HEK293 (cell line): ENCODE data around the gene LYZL4.

Experiments used
- CTCF ChIA-PET: fragments of 350-600 bp; formaldehyde crosslinking; extraction: SDS; loops from one replicate; lab custom pipeline; 2021; ENCODE audit warnings: antibody characterized with exemption; lab: Yijun Ruan, JAX
- POLR2A ChIA-PET: fragments of 300-600 bp; formaldehyde crosslinking; extraction: SDS; loops from one replicate; lab custom pipeline; 2020; ENCODE audit warnings: antibody characterized with exemption, inconsistent platforms; lab: Yijun Ruan, JAX
- H3K27ac ChIP-seq: fragments of 200-500 bp; sonication (Bioruptor generic); 2 replicates; pipeline ENCODE4 v1.5.1; 2014; ENCODE audit warnings: low read depth, low read length, control low read depth, inconsistent platforms; ENCODE audit errors: extremely low read depth
- H3K36me3 ChIP-seq, 2 experiments: fragments of 200-500 bp in 1 of 2; sonication (Bioruptor generic) in 1 of 2; 1 replicate in 1 of 2; 2 replicates in 1 of 2; pipeline ENCODE4 v1.5.1; 2014 to 2017; ENCODE audit warnings: inconsistent platforms in 2 of 2, low read length in 2 of 2; ENCODE audit not compliant: control insufficient read depth in 2 of 2, insufficient read depth in 1 of 2
- H3K4me1 ChIP-seq: fragments of 200-500 bp; sonication (Bioruptor generic); 2 replicates; pipeline ENCODE4 v1.5.1; 2014; ENCODE audit warnings: mild to moderate bottlenecking, low read length, inconsistent platforms; ENCODE audit not compliant: control insufficient read depth, insufficient read depth
- H3K4me3 ChIP-seq: 2 replicates; pipeline ENCODE4 v1.5.1; 2011; ENCODE audit warnings: low read depth, mild to moderate bottlenecking, control low read depth, low read length, moderate library complexity
- H3K9me3 ChIP-seq: fragments of 200-500 bp; sonication (Bioruptor generic); 2 replicates; pipeline ENCODE4 v1.5.1; 2014; ENCODE audit warnings: low read depth, low read length, inconsistent platforms; ENCODE audit not compliant: control insufficient read depth, insufficient read depth
- EGR2 ChIP-seq: fragments of 450-650 bp; formaldehyde crosslinking; IDR thresholded peaks from 2 replicates; pipeline ENCODE4 v1.5.1; 2016; ENCODE audit warnings: low read depth, missing biosample characterization, missing genetic modification characterization
- SCRT2 ChIP-seq: fragments of 450-650 bp; formaldehyde crosslinking; IDR thresholded peaks from 2 replicates; pipeline ENCODE4 v1.5.1; 2016; ENCODE audit warnings: missing biosample characterization, missing genetic modification characterization
- TF ChIP-seq, protein P1 (sequence below): fragments of 450-650 bp; formaldehyde crosslinking; conservative IDR thresholded peaks from 2 replicates; pipeline ENCODE4 v1.5.1; 2016; ENCODE audit warnings: low read depth, missing biosample characterization, missing genetic modification characterization
- TF ChIP-seq, protein P2 (sequence below): fragments of 450-650 bp; formaldehyde crosslinking; IDR thresholded peaks from 2 replicates; pipeline ENCODE4; 2016; ENCODE audit warnings: missing biosample characterization, missing genetic modification characterization
- TF ChIP-seq, protein P3 (sequence below): fragments of 450-650 bp; formaldehyde crosslinking; IDR thresholded peaks from 2 replicates; pipeline ENCODE4 v1.5.1; 2016; ENCODE audit warnings: missing biosample characterization, missing genetic modification characterization, borderline replicate concordance
- TF ChIP-seq, protein P4 (sequence below): IDR thresholded peaks from 2 replicates; pipeline ENCODE4 v1.6.1; 2011; ENCODE audit warnings: mild to moderate bottlenecking, low read depth, low read length, borderline replicate concordance
- TF ChIP-seq, protein P5 (sequence below): fragments of 450-650 bp; formaldehyde crosslinking; IDR thresholded peaks from 2 replicates; pipeline ENCODE4 v1.5.1; 2017; ENCODE audit warnings: missing biosample characterization, missing genetic modification characterization
- TF ChIP-seq, protein P6 (sequence below): fragments of 450-650 bp; formaldehyde crosslinking; IDR thresholded peaks from 2 replicates; pipeline ENCODE4 v1.5.1; 2016; ENCODE audit warnings: missing biosample characterization, missing genetic modification characterization

LYZL4 gene

DNA sequence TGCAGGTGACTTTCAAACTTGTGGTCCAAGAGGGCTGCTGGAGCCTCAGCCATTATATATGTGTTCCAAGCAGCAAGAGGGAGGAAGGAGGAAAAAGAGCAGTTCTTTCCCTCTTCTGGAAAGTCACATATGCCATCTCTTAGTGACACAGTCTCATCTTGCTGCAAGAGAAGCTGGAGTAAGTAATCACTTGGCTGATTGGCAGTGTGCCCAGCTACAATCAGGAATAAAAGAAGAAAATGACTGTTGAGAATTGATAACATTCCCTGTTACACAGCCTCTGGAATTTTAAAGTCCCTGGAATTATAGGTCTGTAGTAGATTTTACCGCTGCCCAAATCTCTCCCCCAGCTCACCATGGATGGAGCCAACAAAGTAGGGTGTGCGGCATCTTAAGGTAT lies 31.4 kb upstream of the LYZL4 start:
- POLR2A ChIA-PET: no interaction called here
- TF ChIP-seq, protein P1, sequence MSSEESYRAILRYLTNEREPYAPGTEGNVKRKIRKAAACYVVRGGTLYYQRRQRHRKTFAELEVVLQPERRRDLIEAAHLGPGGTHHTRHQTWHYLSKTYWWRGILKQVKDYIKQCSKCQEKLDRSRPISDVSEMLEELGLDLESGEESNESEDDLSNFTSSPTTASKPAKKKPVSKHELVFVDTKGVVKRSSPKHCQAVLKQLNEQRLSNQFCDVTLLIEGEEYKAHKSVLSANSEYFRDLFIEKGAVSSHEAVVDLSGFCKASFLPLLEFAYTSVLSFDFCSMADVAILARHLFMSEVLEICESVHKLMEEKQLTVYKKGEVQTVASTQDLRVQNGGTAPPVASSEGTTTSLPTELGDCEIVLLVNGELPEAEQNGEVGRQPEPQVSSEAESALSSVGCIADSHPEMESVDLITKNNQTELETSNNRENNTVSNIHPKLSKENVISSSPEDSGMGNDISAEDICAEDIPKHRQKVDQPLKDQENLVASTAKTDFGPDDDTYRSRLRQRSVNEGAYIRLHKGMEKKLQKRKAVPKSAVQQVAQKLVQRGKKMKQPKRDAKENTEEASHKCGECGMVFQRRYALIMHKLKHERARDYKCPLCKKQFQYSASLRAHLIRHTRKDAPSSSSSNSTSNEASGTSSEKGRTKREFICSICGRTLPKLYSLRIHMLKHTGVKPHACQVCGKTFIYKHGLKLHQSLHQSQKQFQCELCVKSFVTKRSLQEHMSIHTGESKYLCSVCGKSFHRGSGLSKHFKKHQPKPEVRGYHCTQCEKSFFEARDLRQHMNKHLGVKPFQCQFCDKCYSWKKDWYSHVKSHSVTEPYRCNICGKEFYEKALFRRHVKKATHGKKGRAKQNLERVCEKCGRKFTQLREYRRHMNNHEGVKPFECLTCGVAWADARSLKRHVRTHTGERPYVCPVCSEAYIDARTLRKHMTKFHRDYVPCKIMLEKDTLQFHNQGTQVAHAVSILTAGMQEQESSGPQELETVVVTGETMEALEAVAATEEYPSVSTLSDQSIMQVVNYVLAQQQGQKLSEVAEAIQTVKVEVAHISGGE: no peak
- TF ChIP-seq, protein P2, sequence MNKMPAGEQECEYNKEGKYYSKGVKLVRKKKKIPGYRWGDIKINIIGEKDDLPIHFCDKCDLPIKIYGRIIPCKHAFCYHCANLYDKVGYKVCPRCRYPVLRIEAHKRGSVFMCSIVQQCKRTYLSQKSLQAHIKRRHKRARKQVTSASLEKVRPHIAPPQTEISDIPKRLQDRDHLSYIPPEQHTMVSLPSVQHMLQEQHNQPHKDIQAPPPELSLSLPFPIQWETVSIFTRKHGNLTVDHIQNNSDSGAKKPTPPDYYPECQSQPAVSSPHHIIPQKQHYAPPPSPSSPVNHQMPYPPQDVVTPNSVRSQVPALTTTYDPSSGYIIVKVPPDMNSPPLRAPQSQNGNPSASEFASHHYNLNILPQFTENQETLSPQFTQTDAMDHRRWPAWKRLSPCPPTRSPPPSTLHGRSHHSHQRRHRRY: no peak
- TF ChIP-seq, protein P3, sequence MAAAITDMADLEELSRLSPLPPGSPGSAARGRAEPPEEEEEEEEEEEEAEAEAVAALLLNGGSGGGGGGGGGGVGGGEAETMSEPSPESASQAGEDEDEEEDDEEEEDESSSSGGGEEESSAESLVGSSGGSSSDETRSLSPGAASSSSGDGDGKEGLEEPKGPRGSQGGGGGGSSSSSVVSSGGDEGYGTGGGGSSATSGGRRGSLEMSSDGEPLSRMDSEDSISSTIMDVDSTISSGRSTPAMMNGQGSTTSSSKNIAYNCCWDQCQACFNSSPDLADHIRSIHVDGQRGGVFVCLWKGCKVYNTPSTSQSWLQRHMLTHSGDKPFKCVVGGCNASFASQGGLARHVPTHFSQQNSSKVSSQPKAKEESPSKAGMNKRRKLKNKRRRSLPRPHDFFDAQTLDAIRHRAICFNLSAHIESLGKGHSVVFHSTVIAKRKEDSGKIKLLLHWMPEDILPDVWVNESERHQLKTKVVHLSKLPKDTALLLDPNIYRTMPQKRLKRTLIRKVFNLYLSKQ (tag by site-specific recombination): no peak
- TF ChIP-seq, protein P4, sequence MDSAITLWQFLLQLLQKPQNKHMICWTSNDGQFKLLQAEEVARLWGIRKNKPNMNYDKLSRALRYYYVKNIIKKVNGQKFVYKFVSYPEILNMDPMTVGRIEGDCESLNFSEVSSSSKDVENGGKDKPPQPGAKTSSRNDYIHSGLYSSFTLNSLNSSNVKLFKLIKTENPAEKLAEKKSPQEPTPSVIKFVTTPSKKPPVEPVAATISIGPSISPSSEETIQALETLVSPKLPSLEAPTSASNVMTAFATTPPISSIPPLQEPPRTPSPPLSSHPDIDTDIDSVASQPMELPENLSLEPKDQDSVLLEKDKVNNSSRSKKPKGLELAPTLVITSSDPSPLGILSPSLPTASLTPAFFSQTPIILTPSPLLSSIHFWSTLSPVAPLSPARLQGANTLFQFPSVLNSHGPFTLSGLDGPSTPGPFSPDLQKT: no peak
- CTCF ChIA-PET: interaction anchor here (0.5 to 7.3 kb wide), 3 partner anchors 56 to 211 kb away, joined by 3 to 104 read pairs (median 3); no protein-coding TSS in a partner anchor
- H3K36me3 ChIP-seq: no peaks in the 10 kb centered on the region
- no peaks in the 10 kb centered on the region for H3K9me3 ChIP-seq
- no peak overlapping the region for H3K27ac ChIP-seq
- no peak overlapping the region for H3K4me3 ChIP-seq
- no peaks in the 10 kb centered on the region for H3K4me1 ChIP-seq

DNA sequence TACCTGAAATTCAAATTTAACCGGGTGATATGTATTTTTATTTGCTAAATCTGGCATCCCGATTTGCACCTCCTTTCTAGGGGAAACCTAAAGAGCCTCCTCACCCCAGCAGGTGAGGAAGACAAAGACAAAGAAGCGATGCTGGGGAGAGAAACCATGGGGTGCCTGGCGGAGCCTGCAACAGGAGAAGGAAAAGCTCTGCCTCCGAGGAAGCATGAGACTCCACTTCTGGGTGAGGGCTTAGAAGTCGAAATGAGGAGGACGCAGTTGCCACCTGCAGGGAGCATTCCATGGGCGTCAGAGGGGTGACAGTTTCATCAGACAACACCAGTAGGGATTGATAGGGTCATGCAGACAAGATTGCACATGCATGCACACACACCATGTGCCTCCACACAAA lies 30.5 kb upstream of the LYZL4 start:
- ChIA-PET POLR2A (no interaction called here), CTCF (interaction anchor here (7.3 kb wide), 1 partner anchor 192 kb away, joined by 104 read pairs; no protein-coding TSS in a partner anchor)
- H3K36me3 ChIP-seq: no peaks in the 10 kb centered on the region
- H3K27ac ChIP-seq: no peak overlapping the region
- no peak overlapping the region for H3K4me3 ChIP-seq
- TF ChIP-seq, protein P5, sequence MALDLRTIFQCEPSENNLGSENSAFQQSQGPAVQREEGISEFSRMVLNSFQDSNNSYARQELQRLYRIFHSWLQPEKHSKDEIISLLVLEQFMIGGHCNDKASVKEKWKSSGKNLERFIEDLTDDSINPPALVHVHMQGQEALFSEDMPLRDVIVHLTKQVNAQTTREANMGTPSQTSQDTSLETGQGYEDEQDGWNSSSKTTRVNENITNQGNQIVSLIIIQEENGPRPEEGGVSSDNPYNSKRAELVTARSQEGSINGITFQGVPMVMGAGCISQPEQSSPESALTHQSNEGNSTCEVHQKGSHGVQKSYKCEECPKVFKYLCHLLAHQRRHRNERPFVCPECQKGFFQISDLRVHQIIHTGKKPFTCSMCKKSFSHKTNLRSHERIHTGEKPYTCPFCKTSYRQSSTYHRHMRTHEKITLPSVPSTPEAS (tag by site-specific recombination): no peak
- TF ChIP-seq, protein P6, sequence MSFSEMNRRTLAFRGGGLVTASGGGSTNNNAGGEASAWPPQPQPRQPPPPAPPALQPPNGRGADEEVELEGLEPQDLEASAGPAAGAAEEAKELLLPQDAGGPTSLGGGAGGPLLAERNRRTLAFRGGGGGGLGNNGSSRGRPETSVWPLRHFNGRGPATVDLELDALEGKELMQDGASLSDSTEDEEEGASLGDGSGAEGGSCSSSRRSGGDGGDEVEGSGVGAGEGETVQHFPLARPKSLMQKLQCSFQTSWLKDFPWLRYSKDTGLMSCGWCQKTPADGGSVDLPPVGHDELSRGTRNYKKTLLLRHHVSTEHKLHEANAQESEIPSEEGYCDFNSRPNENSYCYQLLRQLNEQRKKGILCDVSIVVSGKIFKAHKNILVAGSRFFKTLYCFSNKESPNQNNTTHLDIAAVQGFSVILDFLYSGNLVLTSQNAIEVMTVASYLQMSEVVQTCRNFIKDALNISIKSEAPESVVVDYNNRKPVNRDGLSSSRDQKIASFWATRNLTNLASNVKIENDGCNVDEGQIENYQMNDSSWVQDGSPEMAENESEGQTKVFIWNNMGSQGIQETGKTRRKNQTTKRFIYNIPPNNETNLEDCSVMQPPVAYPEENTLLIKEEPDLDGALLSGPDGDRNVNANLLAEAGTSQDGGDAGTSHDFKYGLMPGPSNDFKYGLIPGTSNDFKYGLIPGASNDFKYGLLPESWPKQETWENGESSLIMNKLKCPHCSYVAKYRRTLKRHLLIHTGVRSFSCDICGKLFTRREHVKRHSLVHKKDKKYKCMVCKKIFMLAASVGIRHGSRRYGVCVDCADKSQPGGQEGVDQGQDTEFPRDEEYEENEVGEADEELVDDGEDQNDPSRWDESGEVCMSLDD (tag by site-specific recombination): no peak
- TF ChIP-seq SCRT2 (tag by site-specific recombination): no peak
- TF ChIP-seq, protein P3 (tag by site-specific recombination): no peak
- TF ChIP-seq EGR2 (tag by site-specific recombination): no peak
- H3K9me3 ChIP-seq: no peaks in the 10 kb centered on the region
- no peaks in the 10 kb centered on the region for H3K4me1 ChIP-seq
